Right atrium auricular region (tissue), 2 donors: Measurements from ENCODE around the gene CCDC14. TPM values are rescaled to one million over a fixed set of nuclear protein-coding genes. Genes with fewer than 3 reads are reported as not detected.
"Not testable (repeated sequence)": the region's sequence is repeated elsewhere in the genome, so short reads cannot be mapped to it uniquely, and the experiment has no call there.

ENCODE experiments used
- DNase-seq: peaks from one replicate; pipeline ENCODE4 v3.0.0-alpha.2; 2019; ENCODE audit warnings: low spot score
- H3K27ac ChIP-seq, 2 donors: fragments of 200-600 bp; sonication (generic); 1 replicate in 1 of 2; 2 replicates in 1 of 2; pipeline ENCODE4 v1.5.1; 2016 to 2019
- H3K27me3 ChIP-seq, 2 donors: fragments of 200-600 bp; sonication (generic); one replicate each; pipeline versions ENCODE4 v1.5.1 to v1.6.0; 2017 to 2019
- H3K36me3 ChIP-seq: fragments of 200-600 bp; sonication (generic); one replicate; pipeline ENCODE4 v1.5.1; 2016
- H3K4me1 ChIP-seq, 2 donors: fragments of 200-600 bp; sonication (generic); one replicate each; pipeline versions ENCODE4 v1.5.1 to v1.6.0; 2017 to 2019
- H3K4me3 ChIP-seq, 2 donors: fragments of 200-600 bp; sonication (generic); 1 replicate in 1 of 2; 2 replicates in 1 of 2; pipeline ENCODE4 v1.5.1; 2017 to 2019; ENCODE audit warnings: mild to moderate bottlenecking in 1 of 2, moderate library complexity in 1 of 2
- H3K9me3 ChIP-seq, 2 donors: fragments of 200-600 bp; sonication (generic); one replicate each; pipeline ENCODE4 v1.5.1; 2019
- CTCF ChIP-seq, 2 donors: fragments of 200-600 bp; sonication (generic); IDR thresholded peaks; one replicate each; pipeline ENCODE4 v1.5.1; 2019; ENCODE audit warnings: antibody characterized with exemption in 2 of 2
- total RNA-seq, 2 donors: library from RNA; depleted of rRNA; stranded (reverse); fragments of >200 nt; gene quantifications; one replicate each; pipeline ENCODE4 v1.1.0, GENCODE V29; 2016

Gene CCDC14
- total RNA-seq, 2 donors from 2014 or later: 7.7 to 7.9 TPM

GRCh38 chr3:123971406-123971805, 10.4 kb upstream of the CCDC14 start:
- Histone ChIP-seq H3K9me3 (no peaks in the 10 kb centered on the region), H3K4me3 (no peak overlapping the region), H3K36me3 (no peaks in the 10 kb centered on the region), H3K4me1 (no peaks in the 10 kb centered on the region), H3K27ac (no peak overlapping the region), H3K27me3 (no peaks in the 10 kb centered on the region)
- no peak for DNase-seq
- no peak for TF ChIP-seq CTCF (IDR thresholded peaks at IDR 0.05)

- H3K36me3 ChIP-seq, H3K4me3 ChIP-seq, DNase-seq, H3K27ac ChIP-seq, H3K4me1 ChIP-seq, H3K9me3 ChIP-seq, H3K27me3 ChIP-seq: not testable (repeated sequence)
Measured at GRCh38 chr3:123967260-123967659, 6.2 kb upstream of the CCDC14 start.

- not testable (repeated sequence) for H3K4me1 ChIP-seq, H3K9me3 ChIP-seq, H3K36me3 ChIP-seq, DNase-seq, H3K27me3 ChIP-seq, H3K4me3 ChIP-seq, H3K27ac ChIP-seq
Measured at GRCh38 chr3:123966799-123967198, 5.8 kb upstream of the CCDC14 start.

GRCh38 chr3:123964793-123965192, 3.8 kb upstream of the CCDC14 start:
- H3K27me3 ChIP-seq, H3K4me3 ChIP-seq, H3K9me3 ChIP-seq, DNase-seq, H3K27ac ChIP-seq, H3K36me3 ChIP-seq, H3K4me1 ChIP-seq: not testable (repeated sequence)

GRCh38 chr3:123961508-123961856, 453 bp upstream of the CCDC14 start:
- no peak for TF ChIP-seq CTCF (IDR thresholded peaks at IDR 0.05)
- Histone ChIP-seq H3K27ac (peak overlapping the region; percentile 77 to 84), H3K4me1 (peaks cover 0 to 10% of the 10 kb centered on the region in 2 donors), H3K4me3 (peak overlapping the region; percentile 79 to 83), H3K36me3 (no peaks in the 10 kb centered on the region), H3K9me3 (no peaks in the 10 kb centered on the region), H3K27me3 (no peaks in the 10 kb centered on the region)
- no peak for DNase-seq

GRCh38 chr3:123953735-123954134, 7.3 kb downstream of the CCDC14 start:
- H3K4me3 ChIP-seq: no peak overlapping the region
- no peak overlapping the region for H3K27ac ChIP-seq
- H3K36me3 ChIP-seq: peaks cover 2% of the 10 kb centered on the region
- H3K9me3 ChIP-seq: no peaks in the 10 kb centered on the region
- TF ChIP-seq CTCF (IDR thresholded peaks at IDR 0.05): no peak
- DNase-seq: no peak
- no peaks in the 10 kb centered on the region for H3K4me1 ChIP-seq
- no peaks in the 10 kb centered on the region for H3K27me3 ChIP-seq

GRCh38 chr3:123952844-123953520, 8.0 kb downstream of the CCDC14 start:
- TF ChIP-seq CTCF (IDR thresholded peaks at IDR 0.05): no peak
- Histone ChIP-seq H3K9me3 (no peaks in the 10 kb centered on the region), H3K4me1 (no peaks in the 10 kb centered on the region), H3K27me3 (no peaks in the 10 kb centered on the region), H3K4me3 (no peak overlapping the region), H3K36me3 (peaks cover 8% of the 10 kb centered on the region), H3K27ac (no peak overlapping the region)
- DNase-seq: no peak
